Vagina (tissue), 2 donors: ENCODE measurements around the gene ARHGAP26. TPM values are rescaled to one million over a fixed set of nuclear protein-coding genes. Genes with fewer than 3 reads are reported as not detected.
"Not testable (repeated sequence)": the region's sequence is repeated elsewhere in the genome, so short reads cannot be mapped to it uniquely, and the experiment has no call there.

Experiments
- DNase-seq, 2 donors: peaks; one replicate each; pipeline ENCODE4 v3.0.0-alpha.2; 2017; ENCODE audit errors: extremely low spot score in 2 of 2
- H3K27ac ChIP-seq: fragments of 200-600 bp; sonication (generic); one replicate; pipeline ENCODE4 v1.5.1; 2019
- H3K27me3 ChIP-seq: fragments of 200-600 bp; sonication (generic); one replicate; pipeline ENCODE4 v1.5.1; 2019
- H3K36me3 ChIP-seq, 2 donors: fragments of 200-600 bp; sonication (generic); one replicate each; pipeline ENCODE4 v1.5.1; 2017 to 2019
- H3K4me1 ChIP-seq: fragments of 200-600 bp; sonication (generic); one replicate; pipeline ENCODE4 v1.5.1; 2019
- H3K4me3 ChIP-seq, 2 donors: fragments of 200-600 bp; sonication (generic); 1 replicate in 1 of 2; 2 replicates in 1 of 2; pipeline ENCODE4 v1.5.1; 2016 to 2019
- H3K9me3 ChIP-seq: fragments of 200-600 bp; sonication (generic); one replicate; pipeline ENCODE4 v1.5.1; 2019
- POLR2A ChIP-seq, 2 donors: fragments of 450-650 bp; IDR thresholded peaks; one replicate each; pipeline ENCODE4 v1.6.1; 2017; ENCODE audit warnings: antibody characterized with exemption in 2 of 2, mild to moderate bottlenecking in 2 of 2, moderate library complexity in 2 of 2
- POLR2AphosphoS5 ChIP-seq, 2 donors: sonication (generic); formaldehyde crosslinking; IDR thresholded peaks; one replicate each; pipeline ENCODE4 v1.9.0; 2017; ENCODE audit warnings: antibody characterized with exemption in 2 of 2, mild to moderate bottlenecking in 2 of 2, low read depth in 1 of 2; ENCODE audit not compliant: insufficient read depth in 1 of 2
- intact Hi-C: fragments of 100-400 bp; cut with DNase I; formaldehyde crosslinking; loops from one replicate; pipeline ENCODE4 v1.15.1; 2023
- total RNA-seq: library from RNA; depleted of rRNA; stranded (reverse); fragments of >200 nt; gene quantifications from one replicate; pipeline ENCODE4 v1.2.3, GENCODE V29; 2016
- TF ChIP-seq, protein P1 (sequence below), 3 experiments: fragments of 450-650 bp in 2 of 3; fragments of 200-600 bp in 1 of 3; sonication (generic) in 1 of 3; IDR thresholded peaks; one replicate each; pipeline ENCODE4 v1.5.1; 2017 to 2019; ENCODE audit warnings: antibody characterized with exemption in 3 of 3, mild to moderate bottlenecking in 2 of 3, moderate library complexity in 2 of 3

The ARHGAP26 gene
- total RNA-seq, 1 donor from 2014 or later = 42.5 TPM

GRCh38 chr5:142984525-142984924 is 214.3 kb downstream of the ARHGAP26 start:
- TF ChIP-seq, protein P1, sequence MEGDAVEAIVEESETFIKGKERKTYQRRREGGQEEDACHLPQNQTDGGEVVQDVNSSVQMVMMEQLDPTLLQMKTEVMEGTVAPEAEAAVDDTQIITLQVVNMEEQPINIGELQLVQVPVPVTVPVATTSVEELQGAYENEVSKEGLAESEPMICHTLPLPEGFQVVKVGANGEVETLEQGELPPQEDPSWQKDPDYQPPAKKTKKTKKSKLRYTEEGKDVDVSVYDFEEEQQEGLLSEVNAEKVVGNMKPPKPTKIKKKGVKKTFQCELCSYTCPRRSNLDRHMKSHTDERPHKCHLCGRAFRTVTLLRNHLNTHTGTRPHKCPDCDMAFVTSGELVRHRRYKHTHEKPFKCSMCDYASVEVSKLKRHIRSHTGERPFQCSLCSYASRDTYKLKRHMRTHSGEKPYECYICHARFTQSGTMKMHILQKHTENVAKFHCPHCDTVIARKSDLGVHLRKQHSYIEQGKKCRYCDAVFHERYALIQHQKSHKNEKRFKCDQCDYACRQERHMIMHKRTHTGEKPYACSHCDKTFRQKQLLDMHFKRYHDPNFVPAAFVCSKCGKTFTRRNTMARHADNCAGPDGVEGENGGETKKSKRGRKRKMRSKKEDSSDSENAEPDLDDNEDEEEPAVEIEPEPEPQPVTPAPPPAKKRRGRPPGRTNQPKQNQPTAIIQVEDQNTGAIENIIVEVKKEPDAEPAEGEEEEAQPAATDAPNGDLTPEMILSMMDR (IDR thresholded peaks at IDR 0.05) = no peak
- TF ChIP-seq POLR2A (IDR thresholded peaks at IDR 0.05) (no peak), POLR2AphosphoS5 (IDR thresholded peaks at IDR 0.05; ENCODE audit: insufficient read depth in 1 of 2, low read depth in 1 of 2) (no peak)
- Histone ChIP-seq H3K36me3 (no peaks in the 10 kb centered on the region), H3K27ac (no peak overlapping the region), H3K4me3 (no peak overlapping the region), H3K4me1 (peaks cover 24% of the 10 kb centered on the region), H3K27me3 (no peaks in the 10 kb centered on the region), H3K9me3 (no peaks in the 10 kb centered on the region)
- no peak for DNase-seq
- intact Hi-C loops = no loop called here

GRCh38 chr5:142989270-142989669 is 219.1 kb downstream of the ARHGAP26 start:
- H3K36me3 ChIP-seq, DNase-seq, H3K27ac ChIP-seq, H3K4me3 ChIP-seq, H3K4me1 ChIP-seq, H3K27me3 ChIP-seq, intact Hi-C loops, H3K9me3 ChIP-seq: not testable (repeated sequence)

DNA sequence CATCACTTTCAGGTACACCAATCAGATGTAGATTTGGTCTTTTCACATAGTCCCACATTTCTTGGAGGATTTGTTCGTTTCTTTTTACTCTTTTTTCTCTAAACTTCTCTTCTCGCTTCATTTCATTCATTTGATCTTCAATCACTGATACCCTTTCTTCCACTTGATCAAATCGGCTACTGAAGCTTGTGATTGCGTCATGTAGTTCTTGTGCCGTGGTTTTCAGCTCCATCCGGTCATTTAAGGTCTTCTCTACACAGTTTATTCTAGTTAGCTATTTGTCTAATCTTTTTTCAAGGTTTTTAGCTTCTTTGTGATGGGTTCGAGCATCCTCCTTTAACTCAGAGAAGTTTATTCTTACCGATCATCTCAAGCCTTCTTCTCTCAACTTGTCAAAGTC is 219.9 kb downstream of the ARHGAP26 start:
- DNase-seq, H3K9me3 ChIP-seq, H3K27me3 ChIP-seq, H3K4me3 ChIP-seq, H3K27ac ChIP-seq, intact Hi-C loops, H3K36me3 ChIP-seq, H3K4me1 ChIP-seq: not testable (repeated sequence)

DNA sequence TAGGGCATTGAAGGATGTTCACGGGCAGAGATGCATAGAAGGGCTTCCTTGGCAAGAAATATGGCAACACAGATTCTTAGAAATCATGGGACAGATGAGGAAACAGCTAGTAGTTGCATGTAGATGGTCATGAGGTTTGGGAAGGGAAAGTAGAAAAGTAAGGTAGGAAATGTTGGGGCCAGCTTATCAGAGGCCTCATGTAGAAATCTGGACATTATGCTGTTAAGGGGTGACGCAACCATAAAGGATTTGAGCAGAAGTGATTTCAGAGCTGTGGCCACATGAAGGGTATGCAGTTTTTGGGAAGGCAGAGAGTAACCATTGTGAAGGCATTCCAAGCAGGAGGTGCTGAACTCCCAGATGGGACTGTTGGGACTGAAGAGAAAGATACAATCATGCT is 224.0 kb downstream of the ARHGAP26 start:
- no peaks in the 10 kb centered on the region for H3K4me1 ChIP-seq
- H3K27me3 ChIP-seq = no peaks in the 10 kb centered on the region
- no peak overlapping the region for H3K4me3 ChIP-seq
- H3K27ac ChIP-seq = no peak overlapping the region
- no peak for DNase-seq
- TF ChIP-seq POLR2AphosphoS5 (IDR thresholded peaks at IDR 0.05; ENCODE audit: insufficient read depth in 1 of 2, low read depth in 1 of 2) (no peak), POLR2A (IDR thresholded peaks at IDR 0.05) (no peak)
- TF ChIP-seq, protein P1 (IDR thresholded peaks at IDR 0.05) = no peak
- intact Hi-C loops = no loop called here
- H3K9me3 ChIP-seq = no peaks in the 10 kb centered on the region
- no peaks in the 10 kb centered on the region for H3K36me3 ChIP-seq

- DNase-seq, H3K27ac ChIP-seq, intact Hi-C loops, H3K27me3 ChIP-seq, H3K4me3 ChIP-seq, H3K36me3 ChIP-seq, H3K9me3 ChIP-seq, H3K4me1 ChIP-seq: not testable (repeated sequence)
These were observed 225.4 kb downstream of the ARHGAP26 start for GRCh38 chr5:142995621-142996020.

DNA sequence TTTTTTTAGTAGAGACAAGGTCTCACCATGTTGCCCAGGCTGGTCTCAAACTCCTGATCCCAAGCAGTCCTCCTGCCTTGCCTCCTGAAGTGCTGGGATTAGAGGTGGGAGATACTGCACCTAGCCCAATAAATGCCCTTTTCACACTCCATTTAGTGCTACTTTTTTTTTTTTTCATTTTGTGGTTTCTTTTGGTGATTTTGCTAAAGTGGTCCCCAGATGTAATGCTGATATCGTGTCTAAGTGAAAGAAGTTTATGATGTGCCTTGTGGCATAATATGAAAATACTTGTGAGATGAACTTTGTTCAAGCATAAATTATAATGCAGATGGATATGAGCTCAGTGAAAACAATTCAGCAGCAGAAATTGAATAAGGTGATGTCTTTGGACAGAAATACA is 227.4 kb downstream of the ARHGAP26 start:
- TF ChIP-seq, protein P1 (IDR thresholded peaks at IDR 0.05) = no peak
- no peak for TF ChIP-seq POLR2A (IDR thresholded peaks at IDR 0.05)
- TF ChIP-seq POLR2AphosphoS5 (IDR thresholded peaks at IDR 0.05; ENCODE audit: insufficient read depth in 1 of 2, low read depth in 1 of 2) = no peak
- no peak for DNase-seq
- H3K9me3 ChIP-seq = no peaks in the 10 kb centered on the region
- H3K4me1 ChIP-seq = peaks cover 11% of the 10 kb centered on the region
- no peaks in the 10 kb centered on the region for H3K27me3 ChIP-seq
- no peaks in the 10 kb centered on the region for H3K36me3 ChIP-seq
- no peak overlapping the region for H3K27ac ChIP-seq
- intact Hi-C loops = no loop called here
- no peak overlapping the region for H3K4me3 ChIP-seq
